H1 (cell line): ENCODE measurements around the gene IMPDH1. TPM values are rescaled to one million over a fixed set of nuclear protein-coding genes. Genes with fewer than 3 reads are reported as not detected.

Experiments
- KDM4A ChIP-seq: IDR thresholded peaks from one replicate; pipeline ENCODE4 v1.7.1; 2012; ENCODE audit warnings: low read depth, mild to moderate bottlenecking, moderate library complexity, low read length, inconsistent platforms; ENCODE audit not compliant: severe bottlenecking
- RAD21 ChIP-seq, 2 experiments: IDR thresholded peaks in 1 of 2; conservative IDR thresholded peaks in 1 of 2; 2 replicates each; pipeline ENCODE4 v1.6.1; 2011; ENCODE audit warnings: low read depth in 2 of 2, low read length in 2 of 2, improper control_type of control experiment in 1 of 2, inconsistent platforms in 1 of 2, mild to moderate bottlenecking in 1 of 2, moderate library complexity in 1 of 2
- RNF2 ChIP-seq: fragments of 200-900, 300-1000 bp; sonication (generic); IDR thresholded peaks from 2 replicates; pipeline ENCODE4 v1.7.1; 2016; ENCODE audit warnings: borderline replicate concordance, low read depth, mild to moderate bottlenecking, antibody characterized with exemption, low read length; ENCODE audit not compliant: poor library complexity, severe bottlenecking; ENCODE audit errors: missing control alignments
- polyA plus RNA-seq, 7 experiments: library from polyadenylated mRNA; depleted of rRNA in 3 of 7; stranded (reverse) in 5 of 7; unstranded in 2 of 7; fragments of >200 nt in 5 of 7; fragments of 200-250 nt in 2 of 7; gene quantifications; 1 replicate in 5 of 7; 2 replicates in 1 of 7; 4 replicates in 1 of 7; pipeline versions ENCODE4 v1.2.1 to v1.2.3, GENCODE V29; 2011 to 2013; ENCODE audit warnings: missing spikeins in 2 of 7, mixed read lengths in 2 of 7
- total RNA-seq: library from RNA; stranded (reverse); fragmentation: NEBNext Ultra II Directional; extraction: Animal tissue kit (Norgen Biotek cat#: 25700); gene quantifications from 2 replicates; pipeline ENCODE4 v1.2.1, GENCODE V29; 2021

The IMPDH1 gene
- total and polyA plus RNA-seq, 2 of the 8 experiments (the other 6 are each of a cell fraction or from before 2014, with no cell fraction given): 45.8 TPM

DNA sequence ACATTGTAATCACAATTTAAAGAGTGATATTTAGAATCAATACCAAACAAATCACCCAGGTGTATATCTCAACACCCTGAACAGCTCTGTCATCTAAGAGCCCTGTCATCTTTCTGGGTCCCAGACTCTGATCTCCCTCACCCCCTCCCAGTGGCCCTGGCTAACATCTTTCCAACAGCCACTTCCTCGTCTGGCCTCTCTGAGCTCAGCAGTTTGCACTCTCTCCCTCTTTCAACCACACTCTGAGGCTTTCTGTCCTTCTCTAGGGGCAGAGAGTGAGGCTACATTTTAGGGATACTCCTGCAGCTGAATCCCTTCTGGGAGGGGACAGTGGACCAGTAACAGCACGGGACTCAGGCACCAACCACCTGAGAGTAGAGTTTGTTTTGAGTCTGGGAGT lies 31.1 kb downstream of the IMPDH1 start (continued):
- TF ChIP-seq RAD21 (IDR thresholded peaks at IDR 0.05 in 1 of 2, conservative IDR thresholded peaks at IDR 0.05 in 1 of 2; ENCODE audit: low read depth in 2 of 2, low read length in 2 of 2): no peak
- no peak for TF ChIP-seq KDM4A
- TF ChIP-seq RNF2: no peak
